Memory B cell (primary cell): Measurements from ENCODE around the gene WSCD2.
A peak's percentile ranks its signal among the peaks of the same experiment; 100 is the strongest.

Experiments
- ATAC-seq: fragments of 150-1000 bp; cut with Tn5 transposase; 2 replicates; pipeline ENCODE4 v1.10.0; 2021; ENCODE audit warnings: low read depth, mild to moderate bottlenecking, moderate library complexity
- DNase-seq, 2 donors: peaks; one replicate each; pipeline ENCODE4 v3.0.0; 2022; ENCODE audit warnings: low spot score in 2 of 2
- H3K27ac Mint-ChIP-seq: one replicate; pipeline ENCODE4 v1.8.0; 2022; ENCODE audit warnings: mild to moderate bottlenecking, moderate library complexity, mixed read lengths
- H3K27me3 Mint-ChIP-seq: one replicate; pipeline ENCODE4 v1.8.0; 2022; ENCODE audit warnings: mixed read lengths
- H3K36me3 Mint-ChIP-seq: one replicate; pipeline ENCODE4 v1.8.0; 2022; ENCODE audit warnings: mild to moderate bottlenecking, mixed read lengths
- H3K4me1 Mint-ChIP-seq: one replicate; pipeline ENCODE4 v1.8.0; 2022; ENCODE audit warnings: mixed read lengths
- H3K4me3 Mint-ChIP-seq: one replicate; pipeline ENCODE4 v1.8.0; 2022; ENCODE audit warnings: mild to moderate bottlenecking, moderate library complexity, mixed read lengths
- H3K9me3 Mint-ChIP-seq: one replicate; pipeline ENCODE4 v1.8.0; 2022; ENCODE audit warnings: mixed read lengths

Gene WSCD2

GRCh38 chr12:108193493-108193892, 64.4 kb downstream of the WSCD2 start:
- Mint-ChIP-seq H3K27me3 (peaks cover 6% of the 10 kb centered on the region), H3K9me3 (no peaks in the 10 kb centered on the region), H3K4me1 (peaks cover 13% of the 10 kb centered on the region)

DNA sequence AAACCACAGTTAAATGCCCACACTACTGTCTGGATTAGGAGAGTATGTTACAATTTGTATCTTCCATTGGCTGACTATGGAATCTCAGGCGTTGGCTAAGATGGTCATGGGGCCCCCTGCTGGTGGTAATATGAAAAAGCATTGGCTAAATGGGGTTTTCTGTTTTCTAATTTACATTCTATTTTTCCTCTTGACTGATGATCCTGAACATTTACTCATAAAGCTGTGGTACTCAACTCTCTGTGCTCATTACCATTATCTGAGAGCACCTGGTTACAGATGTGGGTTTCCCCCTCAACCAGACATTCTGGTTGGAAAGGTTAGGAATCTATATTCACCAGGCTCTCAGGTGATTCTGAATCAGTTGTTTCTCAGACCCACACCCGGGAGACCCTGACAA, 64.8 kb downstream of the WSCD2 start:
- Mint-ChIP-seq H3K4me1 (peaks cover 13% of the 10 kb centered on the region), H3K27ac (no peak overlapping the region), H3K36me3 (no peaks in the 10 kb centered on the region), H3K4me3 (no peak overlapping the region), H3K9me3 (no peaks in the 10 kb centered on the region), H3K27me3 (peaks cover 6% of the 10 kb centered on the region)
- ATAC-seq (peak; percentile 52), DNase-seq (peak in 1 of 2 donors; percentile 11)

More at GRCh38 chr12:108193493-108193892, 64.4 kb downstream of the WSCD2 start:
- no peak for DNase-seq
- no peak overlapping the region for H3K4me3 Mint-ChIP-seq
- no peaks in the 10 kb centered on the region for H3K36me3 Mint-ChIP-seq
- H3K27ac Mint-ChIP-seq = no peak overlapping the region
- ATAC-seq = no peak

DNA sequence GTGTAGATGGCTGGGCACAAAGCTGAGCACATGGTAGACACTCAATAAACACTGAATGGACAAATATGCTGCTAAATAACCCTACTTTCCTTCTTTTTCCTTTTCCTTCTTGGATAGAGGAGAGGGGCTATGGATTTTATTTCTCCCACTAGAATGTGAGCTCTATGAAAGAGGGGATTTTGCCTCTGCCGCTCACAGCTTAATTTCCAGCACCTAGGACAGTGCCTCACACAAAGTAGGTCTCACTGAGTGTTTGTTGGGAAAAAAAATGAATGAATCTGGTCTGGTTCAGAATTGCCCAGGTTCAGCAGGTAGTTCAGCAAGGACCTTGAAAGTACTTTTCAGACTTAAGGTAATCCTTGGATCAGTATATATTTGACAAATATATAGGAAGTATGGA, 65.5 kb downstream of the WSCD2 start:
- Mint-ChIP-seq H3K27ac (no peak overlapping the region), H3K9me3 (no peaks in the 10 kb centered on the region), H3K36me3 (no peaks in the 10 kb centered on the region), H3K27me3 (peaks cover 6% of the 10 kb centered on the region), H3K4me1 (peaks cover 13% of the 10 kb centered on the region), H3K4me3 (no peak overlapping the region)
- no peak for DNase-seq
- ATAC-seq = no peak

DNA sequence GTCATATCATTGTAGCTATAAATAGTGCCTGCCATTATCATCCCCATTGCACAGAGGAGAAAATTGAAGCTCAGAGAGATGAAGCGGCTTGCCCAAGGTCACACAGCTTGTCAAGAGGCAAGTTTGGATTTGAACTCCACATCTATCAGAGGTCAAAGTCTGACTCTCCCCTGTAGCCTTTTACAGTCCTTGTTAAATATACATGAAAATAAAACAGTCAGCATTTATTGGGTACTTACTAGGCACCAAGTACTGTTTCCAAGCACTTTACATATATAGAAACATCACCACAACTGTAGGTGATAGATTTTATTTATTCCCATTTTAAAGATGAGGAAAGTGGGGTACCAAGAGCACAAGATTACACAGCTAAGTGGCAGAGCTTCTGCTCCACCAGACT, 67.2 kb downstream of the WSCD2 start:
- DNase-seq (no peak), ATAC-seq (no peak)
- Mint-ChIP-seq H3K27ac (no peak overlapping the region), H3K36me3 (peaks cover 2% of the 10 kb centered on the region), H3K4me3 (no peak overlapping the region), H3K4me1 (peaks cover 5% of the 10 kb centered on the region), H3K9me3 (no peaks in the 10 kb centered on the region), H3K27me3 (peaks cover 8% of the 10 kb centered on the region)

GRCh38 chr12:108196921-108197320, 67.8 kb downstream of the WSCD2 start:
- peaks cover 5% of the 10 kb centered on the region for H3K4me1 Mint-ChIP-seq

DNA sequence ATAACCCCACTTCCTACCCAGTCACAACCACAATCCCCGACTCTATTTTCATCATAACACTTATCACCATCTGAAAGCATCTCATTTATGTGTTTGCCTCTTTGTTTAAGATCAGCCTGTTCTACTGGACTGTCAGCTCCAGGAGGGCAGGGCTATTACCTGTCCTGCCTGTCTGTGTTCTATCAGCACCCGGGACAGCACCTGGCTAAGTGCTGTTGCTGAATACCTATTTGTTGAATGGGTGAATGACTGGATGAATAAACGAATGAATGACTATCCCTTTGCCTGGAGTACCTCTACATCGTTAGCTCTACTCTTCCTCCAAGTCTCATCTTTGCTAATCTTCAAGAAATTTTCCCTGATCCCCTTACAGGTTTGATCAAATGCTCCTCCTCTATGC, 69.0 kb downstream of the WSCD2 start:
- ATAC-seq = no peak
- Mint-ChIP-seq H3K4me1 (peaks cover 5% of the 10 kb centered on the region), H3K36me3 (peaks cover 2% of the 10 kb centered on the region), H3K9me3 (no peaks in the 10 kb centered on the region), H3K27me3 (peaks cover 8% of the 10 kb centered on the region), H3K4me3 (no peak overlapping the region), H3K27ac (no peak overlapping the region)
- DNase-seq = no peak

More at GRCh38 chr12:108196921-108197320, 67.8 kb downstream of the WSCD2 start:
- ATAC-seq (no peak), DNase-seq (no peak)
- Mint-ChIP-seq H3K4me3 (no peak overlapping the region), H3K27me3 (peaks cover 8% of the 10 kb centered on the region), H3K36me3 (peaks cover 2% of the 10 kb centered on the region), H3K9me3 (no peaks in the 10 kb centered on the region), H3K27ac (no peak overlapping the region)

DNA sequence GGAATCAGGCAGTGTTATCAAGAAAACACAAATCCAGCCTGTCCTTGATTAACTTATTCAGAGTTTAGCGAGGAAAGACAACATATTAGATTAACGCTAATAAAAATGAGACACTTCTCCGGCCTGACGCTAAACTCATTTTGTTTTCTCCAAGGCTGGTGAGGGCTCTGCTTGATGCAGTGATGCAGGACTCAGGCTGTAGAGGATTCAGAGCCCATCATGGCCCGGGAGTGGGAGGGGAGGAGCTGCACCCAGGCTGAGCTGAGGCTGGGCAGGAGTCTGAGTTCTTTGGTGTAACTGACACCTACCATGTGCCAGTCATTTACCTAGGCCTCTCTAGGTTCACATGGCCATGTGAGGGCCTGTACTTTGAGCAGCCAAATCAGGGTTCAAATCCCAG, 70.0 kb downstream of the WSCD2 start:
- Mint-ChIP-seq H3K36me3 (peaks cover 2% of the 10 kb centered on the region), H3K27ac (no peak overlapping the region), H3K27me3 (peaks cover 8% of the 10 kb centered on the region), H3K9me3 (no peaks in the 10 kb centered on the region), H3K4me1 (no peaks in the 10 kb centered on the region), H3K4me3 (no peak overlapping the region)
- DNase-seq (no peak), ATAC-seq (no peak)

DNA sequence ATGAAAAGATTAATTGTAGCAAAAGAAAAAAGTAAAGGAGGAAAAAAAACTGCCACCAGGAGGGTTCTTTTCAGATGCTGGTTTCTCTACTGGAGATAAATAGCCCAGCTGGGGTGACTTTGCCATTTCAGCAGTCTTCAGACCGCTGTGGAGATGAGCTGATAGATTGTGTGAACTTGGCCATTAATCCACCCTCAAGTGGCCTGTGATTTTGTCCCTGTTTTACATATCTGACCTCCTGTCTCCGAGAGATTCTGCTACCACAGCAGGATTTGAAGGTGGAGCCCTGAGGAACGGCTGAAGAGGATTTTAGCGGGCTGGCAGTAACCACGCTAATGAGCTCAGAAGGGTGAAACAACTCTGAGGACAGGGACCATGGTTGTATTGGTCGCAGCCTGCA, 72.7 kb downstream of the WSCD2 start:
- Mint-ChIP-seq H3K36me3 (peaks cover 2% of the 10 kb centered on the region), H3K27me3 (peaks cover 14% of the 10 kb centered on the region), H3K9me3 (no peaks in the 10 kb centered on the region), H3K4me3 (no peak overlapping the region), H3K27ac (no peak overlapping the region), H3K4me1 (no peaks in the 10 kb centered on the region)
- DNase-seq (no peak), ATAC-seq (no peak)

DNA sequence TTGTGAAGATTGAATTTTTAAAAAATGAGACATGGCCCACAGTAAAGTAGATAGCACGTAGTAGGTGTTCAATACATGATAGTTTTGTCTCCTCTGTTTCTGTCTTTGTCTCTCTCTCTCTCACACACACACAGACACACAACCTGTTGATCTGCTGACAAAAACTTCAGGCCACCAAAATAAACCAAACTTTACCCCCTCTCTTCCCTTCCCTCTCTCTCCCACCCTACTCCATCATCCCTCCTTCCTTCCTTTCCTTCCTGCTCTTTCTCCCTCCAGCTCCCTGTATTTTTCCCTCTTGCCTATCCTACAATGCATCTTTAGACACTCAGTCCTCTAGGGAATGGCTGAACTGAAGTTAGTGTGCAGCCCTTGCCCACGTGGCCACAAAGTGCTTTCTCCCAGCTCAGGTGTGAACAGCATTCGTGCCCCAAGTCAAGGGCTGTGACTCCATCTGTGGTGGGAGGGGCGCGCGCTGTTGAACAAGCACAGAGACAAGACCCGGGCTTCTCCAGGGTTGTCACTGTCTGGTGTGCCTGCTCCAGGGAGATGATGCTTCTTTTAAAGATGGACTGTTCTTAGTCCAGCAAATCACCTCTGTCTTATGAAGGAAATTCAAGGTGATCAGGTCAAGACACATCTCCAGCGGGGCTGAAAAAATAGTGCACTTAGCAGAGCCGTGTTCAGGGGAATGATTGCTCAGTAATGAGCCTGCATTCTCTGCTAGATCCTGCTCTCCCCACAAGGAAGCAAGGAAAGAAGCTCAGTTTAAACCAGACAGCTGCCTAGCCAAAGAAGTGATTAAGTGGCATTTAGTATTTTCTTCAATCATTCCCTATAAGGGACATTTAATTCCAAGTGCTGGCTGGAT, 75.3 kb downstream of the WSCD2 start:
- H3K4me3 Mint-ChIP-seq = no peak overlapping the region
- H3K27me3 Mint-ChIP-seq = peaks cover 15% of the 10 kb centered on the region
- no peak overlapping the region for H3K27ac Mint-ChIP-seq
- peaks cover 2% of the 10 kb centered on the region for H3K36me3 Mint-ChIP-seq
- DNase-seq = no peak
- ATAC-seq = no peak
- no peaks in the 10 kb centered on the region for H3K4me1 Mint-ChIP-seq
- H3K9me3 Mint-ChIP-seq = peaks cover 3% of the 10 kb centered on the region

DNA sequence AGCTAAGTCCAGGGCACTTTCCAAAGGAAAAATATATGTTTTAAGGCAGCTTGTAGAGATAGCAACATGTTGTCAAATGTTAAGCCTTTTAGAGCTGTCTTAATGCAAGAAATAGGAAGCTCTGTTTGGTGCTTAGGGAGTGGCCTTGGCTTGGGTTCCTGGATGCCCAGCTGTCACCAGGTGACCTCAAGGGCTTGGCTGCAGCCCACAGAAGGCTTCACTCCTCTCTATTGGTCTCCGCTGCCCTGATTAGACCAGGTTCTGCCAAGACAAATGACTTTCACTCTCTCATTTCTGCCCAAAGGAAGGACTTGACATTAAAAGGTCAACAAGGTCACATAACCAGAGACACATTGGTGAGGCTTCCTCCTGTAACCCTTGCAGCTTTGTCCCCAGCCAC, 76.8 kb downstream of the WSCD2 start:
- no peak overlapping the region for H3K27ac Mint-ChIP-seq
- peaks cover 3% of the 10 kb centered on the region for H3K9me3 Mint-ChIP-seq
- H3K4me3 Mint-ChIP-seq = no peak overlapping the region
- ATAC-seq (no peak), DNase-seq (no peak)
- no peaks in the 10 kb centered on the region for H3K4me1 Mint-ChIP-seq
- peaks cover 18% of the 10 kb centered on the region for H3K27me3 Mint-ChIP-seq
- H3K36me3 Mint-ChIP-seq = peaks cover 5% of the 10 kb centered on the region

- Mint-ChIP-seq H3K4me3 (no peak overlapping the region), H3K36me3 (peaks cover 8% of the 10 kb centered on the region), H3K27me3 (peaks cover 17% of the 10 kb centered on the region), H3K9me3 (peaks cover 3% of the 10 kb centered on the region), H3K4me1 (no peaks in the 10 kb centered on the region), H3K27ac (no peak overlapping the region)
- ATAC-seq (no peak), DNase-seq (no peak)
Observed at GRCh38 chr12:108207791-108208730, 79.0 kb downstream of the WSCD2 start.

DNA sequence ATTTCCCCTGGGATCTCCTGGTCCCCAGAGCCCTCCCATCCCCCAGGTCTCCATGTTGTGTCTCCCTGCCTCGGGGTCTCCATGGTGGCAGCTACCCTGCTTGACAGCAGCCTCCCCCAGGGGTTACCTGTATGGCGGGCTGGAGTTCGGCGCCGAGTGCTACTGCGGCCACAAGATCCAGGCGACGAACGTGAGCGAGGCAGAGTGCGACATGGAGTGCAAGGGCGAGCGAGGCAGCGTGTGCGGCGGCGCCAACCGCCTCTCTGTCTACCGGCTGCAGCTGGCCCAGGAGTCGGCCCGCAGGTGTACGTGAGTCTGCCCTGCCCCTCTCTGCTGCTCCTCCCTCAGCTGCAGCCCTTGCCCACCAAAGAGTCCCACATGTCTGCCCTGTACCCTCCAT, 80.9 kb downstream of the WSCD2 start:
- Mint-ChIP-seq H3K27me3 (peaks cover 14% of the 10 kb centered on the region), H3K4me1 (no peaks in the 10 kb centered on the region), H3K9me3 (peaks cover 3% of the 10 kb centered on the region), H3K4me3 (no peak overlapping the region), H3K36me3 (peaks cover 10% of the 10 kb centered on the region), H3K27ac (no peak overlapping the region)
- DNase-seq = no peak
- ATAC-seq = no peak

DNA sequence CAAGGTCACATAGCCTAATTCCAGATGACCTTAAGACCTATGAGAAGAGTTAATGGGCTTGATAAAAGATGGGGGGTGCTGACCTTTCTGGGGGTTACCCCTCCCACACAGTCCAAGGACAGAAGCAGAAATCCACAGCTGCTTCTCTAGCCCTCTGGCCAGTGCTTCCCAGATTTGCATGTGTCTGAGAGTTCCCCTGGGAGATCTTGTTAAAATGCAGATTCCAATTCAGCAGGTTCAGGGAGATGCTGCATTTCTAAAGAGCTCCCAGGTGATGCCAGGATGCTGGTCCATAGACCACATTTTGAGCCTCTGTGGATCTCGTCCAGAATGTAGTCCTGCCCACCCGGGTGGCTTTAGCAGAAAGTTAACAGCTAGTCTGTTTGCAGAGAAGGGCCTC, 82.1 kb downstream of the WSCD2 start:
- H3K4me1 Mint-ChIP-seq = no peaks in the 10 kb centered on the region
- H3K27ac Mint-ChIP-seq = no peak overlapping the region
- peaks cover 16% of the 10 kb centered on the region for H3K27me3 Mint-ChIP-seq
- ATAC-seq (no peak), DNase-seq (no peak)
- peaks cover 3% of the 10 kb centered on the region for H3K9me3 Mint-ChIP-seq
- peaks cover 12% of the 10 kb centered on the region for H3K36me3 Mint-ChIP-seq
- H3K4me3 Mint-ChIP-seq = no peak overlapping the region

DNA sequence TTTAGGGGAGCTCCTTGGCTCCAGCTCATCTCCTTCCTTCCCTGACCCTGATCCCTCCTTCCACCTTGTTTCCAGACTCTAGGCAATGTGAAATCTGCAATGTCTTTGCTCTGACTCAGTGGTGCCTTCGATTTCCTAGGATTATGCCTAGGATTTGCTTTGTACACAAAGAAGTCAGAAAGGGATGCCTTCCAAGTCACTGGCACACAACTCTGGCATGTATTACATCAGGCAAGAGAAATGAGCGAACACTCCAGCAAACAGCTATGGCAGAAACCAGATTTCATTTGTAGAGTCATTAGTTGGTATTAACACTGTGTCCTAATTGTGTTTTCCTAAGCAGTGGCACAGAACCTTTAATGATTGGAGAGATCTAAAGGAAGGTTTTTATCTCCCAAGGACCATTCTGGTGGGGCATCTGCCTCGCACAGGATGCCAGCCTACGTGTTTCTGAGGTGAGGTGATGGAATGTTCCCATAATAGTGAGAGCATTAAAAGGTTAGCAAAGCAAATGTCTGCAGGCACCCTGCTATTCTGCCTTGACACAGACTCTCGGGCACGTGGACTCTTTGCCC, 84.9 kb downstream of the WSCD2 start:
- ATAC-seq (no peak), DNase-seq (no peak)
- no peaks in the 10 kb centered on the region for H3K4me1 Mint-ChIP-seq
- H3K27ac Mint-ChIP-seq = no peak overlapping the region
- H3K9me3 Mint-ChIP-seq = no peaks in the 10 kb centered on the region
- H3K27me3 Mint-ChIP-seq = peaks cover 9% of the 10 kb centered on the region
- peaks cover 12% of the 10 kb centered on the region for H3K36me3 Mint-ChIP-seq
- no peak overlapping the region for H3K4me3 Mint-ChIP-seq
